Thoracic aorta (tissue), 2 donors: ENCODE data around the gene FUCA1. TPM values are rescaled to one million over a fixed set of nuclear protein-coding genes. Genes with fewer than 3 reads are reported as not detected.
A peak's percentile ranks its signal among the peaks of the same experiment; 100 is the strongest.
"Not testable (repeated sequence)": the region's sequence is repeated elsewhere in the genome, so short reads cannot be mapped to it uniquely, and the experiment has no call there.

Source experiments
- ATAC-seq: fragments of 150-250 bp; one replicate; pipeline ENCODE4 v1.8.0; 2017; ENCODE audit warnings: low read depth; ENCODE audit not compliant: insufficient number of reproducible peaks, low FRiP score
- DNase-seq: peaks from one replicate; pipeline ENCODE4 v3.0.0-alpha.2; 2020; ENCODE audit warnings: low spot score
- H3K27ac ChIP-seq, 2 donors: fragments of 200-600 bp; sonication (generic); 1 replicate in 1 of 2; 2 replicates in 1 of 2; pipeline ENCODE4 v1.5.1; 2016; ENCODE audit warnings: mild to moderate bottlenecking in 2 of 2, moderate library complexity in 2 of 2
- H3K27me3 ChIP-seq: fragments of 200-600 bp; sonication (generic); replicated peaks from 2 replicates; pipeline ENCODE4 v1.6.0; 2016; ENCODE audit warnings: mild to moderate bottlenecking; ENCODE audit not compliant: insufficient read depth
- H3K36me3 ChIP-seq: fragments of 200-600 bp; sonication (generic); one replicate; pipeline ENCODE4 v1.5.1; 2016
- H3K4me1 ChIP-seq, 2 donors: fragments of 200-600 bp; sonication (generic); 1 replicate in 1 of 2; 2 replicates in 1 of 2; pipeline versions ENCODE4 v1.5.1 to v1.6.0; 2016; ENCODE audit warnings: low read depth in 2 of 2, mild to moderate bottlenecking in 1 of 2; ENCODE audit not compliant: control insufficient read depth in 1 of 2
- H3K4me3 ChIP-seq: fragments of 200-600 bp; sonication (generic); 2 replicates; pipeline ENCODE4 v1.5.1; 2016; ENCODE audit warnings: mild to moderate bottlenecking
- H3K9me3 ChIP-seq: fragments of 200-600 bp; sonication (generic); 2 replicates; pipeline ENCODE4 v1.5.1; 2016
- total RNA-seq, 2 donors: library from RNA; depleted of rRNA; stranded (reverse); fragments of >200 nt; gene quantifications; one replicate each; pipeline versions ENCODE4 v1.1.0 to v1.2.3, GENCODE V29; 2016
- TF ChIP-seq, protein P1 (sequence below): fragments of 200-600 bp; sonication (generic); IDR thresholded peaks from one replicate; pipeline ENCODE4 v1.5.1; 2019; ENCODE audit warnings: antibody characterized with exemption

The FUCA1 gene
- total RNA-seq, 2 donors from 2014 or later = 30.5 to 70.8 TPM

DNA sequence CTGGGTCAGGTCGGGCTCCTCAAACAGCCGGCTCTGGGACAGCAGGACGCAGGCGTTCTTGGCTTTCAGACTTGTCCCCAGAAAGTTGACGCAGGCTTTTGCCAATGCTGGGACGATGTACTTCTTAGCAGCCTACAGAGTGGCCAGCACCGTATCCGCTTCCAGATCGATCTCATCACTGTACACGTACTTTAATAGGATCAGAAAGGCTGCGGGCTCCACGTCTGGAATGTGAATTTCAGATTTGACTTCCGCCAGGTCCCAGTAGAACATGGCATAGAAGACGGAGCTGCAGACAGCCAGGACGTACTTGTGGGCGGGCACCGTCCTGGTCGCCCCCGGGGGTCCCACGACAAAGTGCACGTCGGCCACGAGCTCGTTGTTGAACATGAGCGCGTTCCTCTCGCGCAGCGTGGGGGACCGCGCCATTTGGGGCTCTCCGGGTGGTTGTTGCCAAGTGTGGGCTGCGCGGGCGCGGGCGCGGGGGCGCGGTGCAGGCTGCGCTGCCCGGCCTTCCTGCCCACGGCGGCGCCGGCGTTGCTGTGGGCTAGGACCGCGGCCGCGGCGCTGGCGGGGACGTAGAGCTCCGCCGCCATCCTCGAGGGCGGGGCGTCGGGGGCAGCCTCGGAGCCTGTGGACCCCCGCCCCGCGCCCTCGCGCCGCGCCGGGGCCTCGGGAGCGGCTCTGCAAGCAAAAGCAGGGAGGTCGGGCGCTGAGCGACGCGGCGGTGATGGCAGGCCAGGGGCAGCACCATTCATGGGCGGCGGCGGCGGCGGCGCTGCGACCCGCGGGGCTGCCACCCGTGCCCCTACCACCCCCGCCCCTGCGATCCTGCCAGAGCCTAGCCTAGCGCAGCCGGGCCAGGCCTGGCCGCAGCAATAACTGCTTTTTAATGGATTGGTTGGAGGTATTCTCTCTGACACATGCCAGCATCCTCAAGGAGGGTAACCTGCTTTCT is 34.5 kb upstream of the FUCA1 start:
- TF ChIP-seq, protein P1, sequence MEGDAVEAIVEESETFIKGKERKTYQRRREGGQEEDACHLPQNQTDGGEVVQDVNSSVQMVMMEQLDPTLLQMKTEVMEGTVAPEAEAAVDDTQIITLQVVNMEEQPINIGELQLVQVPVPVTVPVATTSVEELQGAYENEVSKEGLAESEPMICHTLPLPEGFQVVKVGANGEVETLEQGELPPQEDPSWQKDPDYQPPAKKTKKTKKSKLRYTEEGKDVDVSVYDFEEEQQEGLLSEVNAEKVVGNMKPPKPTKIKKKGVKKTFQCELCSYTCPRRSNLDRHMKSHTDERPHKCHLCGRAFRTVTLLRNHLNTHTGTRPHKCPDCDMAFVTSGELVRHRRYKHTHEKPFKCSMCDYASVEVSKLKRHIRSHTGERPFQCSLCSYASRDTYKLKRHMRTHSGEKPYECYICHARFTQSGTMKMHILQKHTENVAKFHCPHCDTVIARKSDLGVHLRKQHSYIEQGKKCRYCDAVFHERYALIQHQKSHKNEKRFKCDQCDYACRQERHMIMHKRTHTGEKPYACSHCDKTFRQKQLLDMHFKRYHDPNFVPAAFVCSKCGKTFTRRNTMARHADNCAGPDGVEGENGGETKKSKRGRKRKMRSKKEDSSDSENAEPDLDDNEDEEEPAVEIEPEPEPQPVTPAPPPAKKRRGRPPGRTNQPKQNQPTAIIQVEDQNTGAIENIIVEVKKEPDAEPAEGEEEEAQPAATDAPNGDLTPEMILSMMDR = no peak
- ATAC-seq (no peak), DNase-seq (no peak)

DNA sequence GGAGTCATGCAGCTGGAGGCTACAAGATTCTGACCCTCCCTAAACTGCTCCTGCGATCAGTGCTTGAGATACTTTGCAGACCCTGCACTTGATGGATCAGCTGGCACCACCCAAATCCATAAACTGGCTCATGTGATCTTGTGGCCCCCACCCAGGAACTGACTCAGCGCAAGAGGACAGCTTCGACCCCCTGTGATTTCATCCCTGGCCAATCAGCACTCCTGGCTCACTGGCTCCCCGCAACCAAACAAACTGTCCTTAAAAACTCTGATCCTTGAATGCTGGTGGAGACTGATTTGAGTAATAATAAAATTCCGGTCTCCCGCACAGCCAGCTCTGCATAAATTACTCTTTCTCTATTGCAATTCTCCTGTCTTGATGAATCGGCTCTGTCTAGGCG is 31.9 kb upstream of the FUCA1 start:
- not testable (repeated sequence) for H3K36me3 ChIP-seq, H3K4me1 ChIP-seq, H3K27ac ChIP-seq, DNase-seq, H3K27me3 ChIP-seq, H3K9me3 ChIP-seq, H3K4me3 ChIP-seq, ATAC-seq

More for the DNA sequence above, 34.5 kb upstream of the FUCA1 start:
- no peaks in the 10 kb centered on the region for H3K27me3 ChIP-seq
- peaks cover 2 to 7% of the 10 kb centered on the region in 2 donors for H3K4me1 ChIP-seq
- no peak overlapping the region for H3K27ac ChIP-seq
- no peaks in the 10 kb centered on the region for H3K36me3 ChIP-seq
- no peaks in the 10 kb centered on the region for H3K9me3 ChIP-seq
- peak overlapping the region; percentile 74 for H3K4me3 ChIP-seq

GRCh38 chr1:23899070-23899469 is 31.0 kb upstream of the FUCA1 start:
- H3K36me3 ChIP-seq = no peaks in the 10 kb centered on the region
- H3K27me3 ChIP-seq = no peaks in the 10 kb centered on the region
- H3K27ac ChIP-seq = no peak overlapping the region
- H3K4me3 ChIP-seq = no peak overlapping the region
- H3K9me3 ChIP-seq = no peaks in the 10 kb centered on the region
- DNase-seq = no peak
- H3K4me1 ChIP-seq = peaks cover 2 to 7% of the 10 kb centered on the region in 2 donors
- TF ChIP-seq, protein P1 = no peak
- ATAC-seq = no peak

- Histone ChIP-seq H3K27me3 (no peaks in the 10 kb centered on the region), H3K36me3 (no peaks in the 10 kb centered on the region), H3K4me1 (no peaks in the 10 kb centered on the region), H3K4me3 (no peak overlapping the region), H3K27ac (no peak overlapping the region), H3K9me3 (no peaks in the 10 kb centered on the region)
- ATAC-seq = no peak
- no peak for DNase-seq
- TF ChIP-seq, protein P1 = no peak
Measured at GRCh38 chr1:23897083-23897482, 29.0 kb upstream of the FUCA1 start.

DNA sequence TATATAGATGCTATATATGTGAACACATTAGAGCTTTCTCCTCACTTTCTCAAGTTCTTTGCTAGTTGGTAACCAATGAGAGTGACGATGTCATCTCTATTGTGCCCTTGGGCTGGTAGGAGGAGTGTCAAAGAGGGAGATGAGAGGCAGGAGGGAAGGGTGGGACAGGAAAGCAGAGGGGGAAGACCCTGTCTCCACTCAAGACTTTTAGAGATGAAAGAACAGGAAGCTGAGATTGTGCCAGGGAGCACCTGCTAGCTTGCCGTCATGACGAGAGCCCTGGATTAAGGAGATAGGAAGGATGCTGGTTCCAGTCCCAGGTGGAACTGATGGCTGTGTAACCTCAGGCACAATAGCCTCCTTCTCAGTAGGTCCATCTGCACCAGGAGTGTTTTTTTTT is 28.4 kb upstream of the FUCA1 start:
- Histone ChIP-seq H3K27ac (no peak overlapping the region), H3K9me3 (no peaks in the 10 kb centered on the region), H3K27me3 (no peaks in the 10 kb centered on the region), H3K4me1 (no peaks in the 10 kb centered on the region), H3K4me3 (no peak overlapping the region), H3K36me3 (no peaks in the 10 kb centered on the region)
- DNase-seq (no peak), ATAC-seq (no peak)
- TF ChIP-seq, protein P1 = no peak
